Calu3 (cell line): ENCODE results near the gene WFIKKN1. TPM values are rescaled to one million over a fixed set of nuclear protein-coding genes. Genes with fewer than 3 reads are reported as not detected.

ENCODE experiments used
- BruUV-seq: library from RNA; stranded (reverse); fragments of 400-500 nt; replicated peaks from 2 replicates; lab custom pipeline; 2021; lab: Mats Ljungman, UMichigan
- CTCF ChIA-PET: fragments of 300-600 bp; sonication (Branson Sonifier 250); formaldehyde crosslinking; loops from one replicate; lab custom pipeline; 2022; ENCODE audit warnings: antibody characterized with exemption; lab: Charles Lee
- DNase-seq: peaks from one replicate; pipeline ENCODE4 v3.0.0; 2022
- H3K27ac Mint-ChIP-seq: one replicate; pipeline ENCODE4 v1.8.0; 2022; ENCODE audit warnings: mixed read lengths; ENCODE audit not compliant: unreplicated experiment
- H3K27me3 Mint-ChIP-seq: one replicate; pipeline ENCODE4 v1.8.0; 2022; ENCODE audit warnings: mixed read lengths; ENCODE audit not compliant: unreplicated experiment
- H3K36me3 Mint-ChIP-seq: one replicate; pipeline ENCODE4 v1.8.0; 2022; ENCODE audit warnings: mild to moderate bottlenecking, moderate library complexity, mixed read lengths; ENCODE audit not compliant: insufficient read depth, unreplicated experiment
- H3K4me1 Mint-ChIP-seq: one replicate; pipeline ENCODE4 v1.8.0; 2022; ENCODE audit warnings: mild to moderate bottlenecking, low read depth, mixed read lengths; ENCODE audit not compliant: unreplicated experiment
- H3K4me3 Mint-ChIP-seq: one replicate; pipeline ENCODE4 v1.8.0; 2022; ENCODE audit warnings: mild to moderate bottlenecking, low read depth, moderate library complexity, mixed read lengths; ENCODE audit not compliant: unreplicated experiment
- H3K9me3 Mint-ChIP-seq: one replicate; pipeline ENCODE4 v1.8.0; 2022; ENCODE audit warnings: low read depth, mixed read lengths; ENCODE audit not compliant: unreplicated experiment
- CTCF ChIP-seq: fragments of 200-600 bp; IDR thresholded peaks from one replicate; pipeline ENCODE4 v1.8.0; 2022; ENCODE audit warnings: antibody characterized with exemption; ENCODE audit not compliant: unreplicated experiment
- intact Hi-C: fragments of 100-400 bp; cut with micrococcal nuclease; formaldehyde crosslinking; loops from one replicate; pipeline ENCODE4 v1.10.0; 2022; ENCODE audit not compliant: unreplicated experiment
- total RNA-seq: library from RNA; stranded (reverse); gene quantifications from 2 replicates; pipeline ENCODE4 v1.2.3, GENCODE V29; 2022

WFIKKN1 gene
- total RNA-seq, 1 experiment from 2014 or later, result 0.90 TPM

GRCh38 chr16:592518-593306 is 38.1 kb upstream of the WFIKKN1 start:
- CTCF ChIA-PET, result interaction anchor here (0.5 to 1.5 kb wide), 9 partner anchors 7 to 495 kb away, joined by 3 to 8 read pairs (median 3); partner anchors contain the start of genes METTL26 and WDR90
- no peak for TF ChIP-seq CTCF
- peaks cover 86% of the 10 kb centered on the region for H3K36me3 Mint-ChIP-seq
- H3K27me3 Mint-ChIP-seq, result no peaks in the 10 kb centered on the region
- intact Hi-C loops, result loop anchor here (2.0 kb wide), 1 partner anchor 44 kb away; the partner anchor contains the start of gene METTL26
- DNase-seq, result peak; percentile 51
- H3K27ac Mint-ChIP-seq, result peak overlapping the region; percentile 83
- H3K4me3 Mint-ChIP-seq, result peak overlapping the region; percentile 92
- no peaks in the 10 kb centered on the region for H3K9me3 Mint-ChIP-seq
- H3K4me1 Mint-ChIP-seq, result peaks cover 59% of the 10 kb centered on the region
- no TSS peak for BruUV-seq

- CTCF ChIA-PET, result interaction anchor here (0.6 to 1.5 kb wide), 8 partner anchors 8 to 496 kb away, joined by 3 to 8 read pairs (median 3); partner anchors contain the start of genes METTL26 and WDR90
- Mint-ChIP-seq H3K27ac (peak overlapping the region; percentile 83), H3K4me1 (peaks cover 59% of the 10 kb centered on the region), H3K9me3 (no peaks in the 10 kb centered on the region), H3K27me3 (no peaks in the 10 kb centered on the region), H3K36me3 (peaks cover 86% of the 10 kb centered on the region), H3K4me3 (peak overlapping the region; percentile 92)
- TSS peak; percentile 12 for BruUV-seq
- DNase-seq, result peak; percentile 74
- intact Hi-C loops, result loop anchor here (2.0 kb wide), 1 partner anchor 43 kb away; the partner anchor contains the start of gene METTL26
- no peak for TF ChIP-seq CTCF
Measured at GRCh38 chr16:593406-593805, 37.4 kb upstream of the WFIKKN1 start.

GRCh38 chr16:593807-594206 is 37.0 kb upstream of the WFIKKN1 start:
- H3K36me3 Mint-ChIP-seq, result peaks cover 86% of the 10 kb centered on the region
- H3K4me3 Mint-ChIP-seq, result peak overlapping the region; percentile 92
- no peak for DNase-seq
- no TSS peak for BruUV-seq
- CTCF ChIA-PET, result interaction anchor here (0.8 to 1.5 kb wide), 7 partner anchors 8 to 497 kb away, joined by 3 to 8 read pairs (median 3); partner anchors contain the start of genes METTL26 and WDR90
- intact Hi-C loops, result loop anchor here (2.0 kb wide), 1 partner anchor 43 kb away; the partner anchor contains the start of gene METTL26
- H3K4me1 Mint-ChIP-seq, result peaks cover 59% of the 10 kb centered on the region
- TF ChIP-seq CTCF, result no peak
- H3K27me3 Mint-ChIP-seq, result no peaks in the 10 kb centered on the region
- no peaks in the 10 kb centered on the region for H3K9me3 Mint-ChIP-seq
- peak overlapping the region; percentile 83 for H3K27ac Mint-ChIP-seq

GRCh38 chr16:595094-595528 is 35.7 kb upstream of the WFIKKN1 start:
- no peak for TF ChIP-seq CTCF
- H3K36me3 Mint-ChIP-seq, result peaks cover 75% of the 10 kb centered on the region
- H3K27me3 Mint-ChIP-seq, result no peaks in the 10 kb centered on the region
- H3K9me3 Mint-ChIP-seq, result no peaks in the 10 kb centered on the region
- no TSS peak for BruUV-seq
- H3K27ac Mint-ChIP-seq, result no peak overlapping the region
- H3K4me1 Mint-ChIP-seq, result peaks cover 59% of the 10 kb centered on the region
- intact Hi-C loops, result no loop called here
- peak overlapping the region; percentile 92 for H3K4me3 Mint-ChIP-seq
- DNase-seq, result no peak
- CTCF ChIA-PET, result no interaction called here
